Left ventricle myocardium inferior (tissue), 1 donor: ENCODE results near the gene CFAP74. TPM values are rescaled to one million over a fixed set of nuclear protein-coding genes. Genes with fewer than 3 reads are reported as not detected.

Experiments
- DNase-seq: peaks from one replicate; pipeline ENCODE4 v3.0.0-alpha.2; 2020
- H3K27ac ChIP-seq: fragments of 200-600 bp; replicated peaks from 2 replicates; pipeline ENCODE4 v1.8.0; 2021
- H3K27me3 ChIP-seq: fragments of 200-600 bp; 2 replicates; pipeline ENCODE4 v1.8.0; 2021; ENCODE audit warnings: low read depth
- H3K36me3 ChIP-seq: fragments of 200-600 bp; 2 replicates; pipeline ENCODE4 v1.8.0; 2021
- H3K4me1 ChIP-seq: fragments of 200-600 bp; 2 replicates; pipeline ENCODE4 v1.8.0; 2021
- H3K4me3 ChIP-seq: fragments of 200-600 bp; 2 replicates; pipeline ENCODE4 v1.8.0; 2021; ENCODE audit warnings: mild to moderate bottlenecking, moderate library complexity
- H3K9me3 ChIP-seq: fragments of 200-600 bp; replicated peaks from 2 replicates; pipeline ENCODE4 v1.8.0; 2021
- intact Hi-C: fragments of 100-400 bp; cut with micrococcal nuclease; formaldehyde crosslinking; loops from one replicate; pipeline ENCODE4 v1.11.0; 2022
- total RNA-seq: library from RNA; stranded (reverse); fragmentation: NEBNext Ultra II Directional; extraction: Animal tissue kit (Norgen Biotek cat#: 25700); gene quantifications from one replicate; pipeline ENCODE4 v1.2.1, GENCODE V29; 2021
- TF ChIP-seq, protein P1 (sequence below): fragments of 200-600 bp; IDR thresholded peaks from 2 replicates; pipeline ENCODE4 v1.8.0; 2021; ENCODE audit warnings: antibody characterized with exemption, mild to moderate bottlenecking, borderline replicate concordance
- donor health status: DM: no; HTN: yes; CAD: no; lungs with severe emphysema.

Gene CFAP74
- total RNA-seq, 1 donor from 2014 or later = not detected

DNA sequence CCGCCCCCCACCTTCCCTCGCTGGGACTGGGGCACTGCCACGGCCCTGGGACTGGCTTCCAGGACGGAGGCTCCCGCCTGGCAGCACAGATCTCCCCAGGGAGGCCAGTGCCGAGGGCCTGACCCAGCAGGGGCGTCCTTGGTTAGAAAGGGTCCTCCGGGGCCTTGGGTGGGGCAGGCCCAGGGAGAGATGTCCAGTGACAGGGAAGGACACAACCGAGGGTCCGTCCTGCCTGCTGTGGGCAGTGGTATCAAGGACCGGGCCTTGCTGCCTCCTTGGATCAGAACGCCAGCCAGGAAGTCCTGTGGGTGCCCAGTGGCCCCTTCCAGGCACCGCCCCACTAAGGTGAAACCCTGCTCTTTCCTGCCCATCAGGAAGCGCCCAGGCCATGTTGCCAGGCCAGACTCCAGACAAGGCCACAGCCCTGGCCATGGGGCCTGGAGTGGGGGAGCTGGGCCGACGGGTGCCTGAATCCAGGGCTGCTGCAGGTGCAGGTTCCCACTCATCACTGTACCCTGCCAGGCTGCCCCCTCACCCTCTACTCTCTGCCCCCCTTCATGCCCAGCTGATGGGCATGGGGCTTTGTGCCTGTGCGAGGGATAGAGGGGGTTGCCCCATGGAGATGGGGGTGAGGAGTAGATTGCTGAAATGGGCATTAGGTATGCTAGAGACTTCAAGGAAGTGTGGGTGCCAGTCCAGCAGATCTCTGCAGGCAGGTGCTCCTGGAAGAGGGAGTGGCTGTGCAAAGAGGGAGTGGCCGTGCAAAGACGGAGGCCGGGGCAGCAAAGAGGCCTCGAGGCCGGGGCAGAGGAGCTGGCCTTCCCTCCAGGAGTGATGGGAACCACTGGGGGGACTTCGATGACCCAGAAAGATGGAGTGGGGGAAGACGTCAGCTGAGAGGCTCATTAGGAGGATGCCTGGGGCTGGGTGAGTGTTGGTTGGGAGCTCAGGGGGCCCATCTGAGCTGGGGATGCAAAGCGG, 44.5 kb upstream of the CFAP74 start:
- intact Hi-C loops = loop anchor here (10.0 kb wide), 1 partner anchor 93 kb away; no protein-coding TSS in a partner anchor
- Histone ChIP-seq H3K27me3 (peaks cover 88% of the 10 kb centered on the region), H3K27ac (no peak overlapping the region), H3K4me3 (no peak overlapping the region), H3K4me1 (peaks cover 40% of the 10 kb centered on the region), H3K36me3 (no peaks in the 10 kb centered on the region), H3K9me3 (no peaks in the 10 kb centered on the region)
- TF ChIP-seq, protein P1, sequence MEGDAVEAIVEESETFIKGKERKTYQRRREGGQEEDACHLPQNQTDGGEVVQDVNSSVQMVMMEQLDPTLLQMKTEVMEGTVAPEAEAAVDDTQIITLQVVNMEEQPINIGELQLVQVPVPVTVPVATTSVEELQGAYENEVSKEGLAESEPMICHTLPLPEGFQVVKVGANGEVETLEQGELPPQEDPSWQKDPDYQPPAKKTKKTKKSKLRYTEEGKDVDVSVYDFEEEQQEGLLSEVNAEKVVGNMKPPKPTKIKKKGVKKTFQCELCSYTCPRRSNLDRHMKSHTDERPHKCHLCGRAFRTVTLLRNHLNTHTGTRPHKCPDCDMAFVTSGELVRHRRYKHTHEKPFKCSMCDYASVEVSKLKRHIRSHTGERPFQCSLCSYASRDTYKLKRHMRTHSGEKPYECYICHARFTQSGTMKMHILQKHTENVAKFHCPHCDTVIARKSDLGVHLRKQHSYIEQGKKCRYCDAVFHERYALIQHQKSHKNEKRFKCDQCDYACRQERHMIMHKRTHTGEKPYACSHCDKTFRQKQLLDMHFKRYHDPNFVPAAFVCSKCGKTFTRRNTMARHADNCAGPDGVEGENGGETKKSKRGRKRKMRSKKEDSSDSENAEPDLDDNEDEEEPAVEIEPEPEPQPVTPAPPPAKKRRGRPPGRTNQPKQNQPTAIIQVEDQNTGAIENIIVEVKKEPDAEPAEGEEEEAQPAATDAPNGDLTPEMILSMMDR = no peak
- no peak for DNase-seq

- no peak overlapping the region for H3K4me3 ChIP-seq
- TF ChIP-seq, protein P1 = no peak
- H3K9me3 ChIP-seq = no peaks in the 10 kb centered on the region
- peaks cover 40% of the 10 kb centered on the region for H3K4me1 ChIP-seq
- peaks cover 85% of the 10 kb centered on the region for H3K27me3 ChIP-seq
- intact Hi-C loops = loop anchor here (10.0 kb wide), 1 partner anchor 92 kb away; no protein-coding TSS in a partner anchor
- no peak overlapping the region for H3K27ac ChIP-seq
- no peak for DNase-seq
- no peaks in the 10 kb centered on the region for H3K36me3 ChIP-seq
These were observed 43.6 kb upstream of the CFAP74 start for GRCh38 chr1:2046953-2047748.

GRCh38 chr1:2046174-2046917, 42.8 kb upstream of the CFAP74 start:
- peak; percentile 59 for DNase-seq
- Histone ChIP-seq H3K4me3 (no peak overlapping the region), H3K27me3 (peaks cover 77% of the 10 kb centered on the region), H3K4me1 (peaks cover 40% of the 10 kb centered on the region), H3K9me3 (no peaks in the 10 kb centered on the region), H3K36me3 (no peaks in the 10 kb centered on the region), H3K27ac (no peak overlapping the region)
- TF ChIP-seq, protein P1 = peak; percentile 81
- intact Hi-C loops = loop anchor here (10.0 kb wide), 1 partner anchor 92 kb away; no protein-coding TSS in a partner anchor

GRCh38 chr1:2045468-2046173, 42.0 kb upstream of the CFAP74 start:
- TF ChIP-seq, protein P1 = no peak
- H3K27me3 ChIP-seq = peaks cover 70% of the 10 kb centered on the region

More at GRCh38 chr1:2045468-2046173, 42.0 kb upstream of the CFAP74 start:
- Histone ChIP-seq H3K4me3 (peak overlapping the region; percentile 53), H3K9me3 (no peaks in the 10 kb centered on the region), H3K4me1 (peaks cover 33% of the 10 kb centered on the region), H3K27ac (no peak overlapping the region), H3K36me3 (no peaks in the 10 kb centered on the region)
- DNase-seq = no peak
- intact Hi-C loops = loop anchor here (10.0 kb wide), 1 partner anchor 91 kb away; no protein-coding TSS in a partner anchor
